Keratinocyte (primary cell): ENCODE data around the gene ZNF638. TPM values are rescaled to one million over a fixed set of nuclear protein-coding genes. Genes with fewer than 3 reads are reported as not detected.

Experiments
- DNase-seq: peaks from one replicate; pipeline ENCODE4 v3.0.0-alpha.2; 2011; ENCODE audit warnings: low read depth, missing footprints, low spot score
- FAIRE-seq: peaks from 2 replicates; lab custom pipeline; 2011; peaks lifted over from hg19 to GRCh38; lab: Jason Lieb, UNC
- H2AFZ ChIP-seq: 2 replicates; pipeline ENCODE4 v1.6.0; 2012; ENCODE audit warnings: low read length, control low read depth, inconsistent platforms; ENCODE audit not compliant: control insufficient read depth
- H3K27ac ChIP-seq: 2 replicates; pipeline ENCODE4 v1.5.1; 2011; ENCODE audit warnings: low read length; ENCODE audit not compliant: control insufficient read depth, insufficient read depth
- H3K27me3 ChIP-seq: 3 replicates; pipeline ENCODE4 v1.6.0; 2011; ENCODE audit warnings: low read length; ENCODE audit not compliant: control insufficient read depth, insufficient read depth; ENCODE audit errors: extremely low read depth
- H3K36me3 ChIP-seq, 2 experiments: 2 replicates in 1 of 2; 3 replicates in 1 of 2; pipeline ENCODE4 v1.5.1; 2011; ENCODE audit warnings: low read length in 2 of 2, mild to moderate bottlenecking in 1 of 2; ENCODE audit not compliant: control insufficient read depth in 2 of 2, insufficient read depth in 2 of 2; ENCODE audit errors: extremely low read depth in 1 of 2
- H3K4me1 ChIP-seq: 3 replicates; pipeline ENCODE4 v1.5.1; 2011; ENCODE audit warnings: low read length; ENCODE audit not compliant: control insufficient read depth, insufficient read depth; ENCODE audit errors: extremely low read depth
- H3K4me2 ChIP-seq: 3 replicates; pipeline ENCODE4 v1.6.0; 2011; ENCODE audit warnings: low read depth, low read length; ENCODE audit not compliant: control insufficient read depth, insufficient read depth; ENCODE audit errors: extremely low read depth
- H3K4me3 ChIP-seq, 3 experiments: fragments of 200-600 bp in 1 of 3; sonication (generic) in 1 of 3; 2 replicates in 2 of 3; 3 replicates in 1 of 3; pipeline ENCODE4 v1.5.1; 2011 to 2016; ENCODE audit warnings: low read length in 3 of 3, mild to moderate bottlenecking in 3 of 3, control low read depth in 2 of 3, inconsistent platforms in 1 of 3, low read depth in 1 of 3, mixed read lengths in 1 of 3, mixed run types in 1 of 3, moderate library complexity in 1 of 3; ENCODE audit not compliant: control insufficient read depth in 2 of 3, insufficient read depth in 2 of 3; ENCODE audit errors: extremely low read depth in 1 of 3
- H3K79me2 ChIP-seq: 2 replicates; pipeline ENCODE4 v1.6.0; 2012; ENCODE audit warnings: low read length; ENCODE audit not compliant: control insufficient read depth, insufficient read depth
- H3K9ac ChIP-seq: 3 replicates; pipeline ENCODE4 v1.6.0; 2011; ENCODE audit warnings: low read length; ENCODE audit not compliant: control insufficient read depth, insufficient read depth; ENCODE audit errors: extremely low read depth
- H3K9me1 ChIP-seq: 3 replicates; pipeline ENCODE4 v1.6.0; 2011; ENCODE audit warnings: low read length; ENCODE audit not compliant: control insufficient read depth, insufficient read depth; ENCODE audit errors: extremely low read depth
- H3K9me3 ChIP-seq: 2 replicates; pipeline ENCODE4 v1.5.1; 2012; ENCODE audit warnings: low read depth, low read length; ENCODE audit not compliant: control insufficient read depth
- H4K20me1 ChIP-seq: 3 replicates; pipeline ENCODE4 v1.6.0; 2011; ENCODE audit warnings: low read length; ENCODE audit not compliant: control insufficient read depth, insufficient read depth; ENCODE audit errors: extremely low read depth
- EZH2 ChIP-seq: IDR thresholded peaks from one replicate; pipeline ENCODE4 v1.6.1; 2012; ENCODE audit warnings: inconsistent platforms, mild to moderate bottlenecking, low read length, moderate library complexity
- dilution Hi-C: fragments of 300-500 bp; cut with MboI; formaldehyde crosslinking; loops from one replicate; pipeline ENCODE4 v1.7.0; 2020; ENCODE audit warnings: low sequenced_read_pairs; ENCODE audit not compliant: extremely low pct_ligation_motif_present
- polyA plus RNA-seq, 5 experiments: library from polyadenylated mRNA; depleted of rRNA in 3 of 5; stranded (reverse) in 3 of 5; stranded (forward) in 1 of 5; unstranded in 1 of 5; fragments of >200 nt; gene quantifications; 1 replicate in 1 of 5; 2 replicates in 3 of 5; 3 replicates in 1 of 5; pipeline versions ENCODE4 v1.2.1 to v1.2.3, GENCODE V29; 2011 to 2012; ENCODE audit warnings: missing spikeins in 2 of 5, low read depth in 1 of 5, low replicate concordance in 1 of 5
- TF ChIP-seq, protein P1 (sequence below), 3 experiments: IDR thresholded peaks in 1 of 3; conservative IDR thresholded peaks in 1 of 3; optimal IDR thresholded peaks in 1 of 3; 2 replicates in 2 of 3; 3 replicates in 1 of 3; pipeline versions ENCODE3 to v1.5.1; 2011; ENCODE audit warnings: low read length in 3 of 3, mild to moderate bottlenecking in 3 of 3, moderate library complexity in 2 of 3, control low read depth in 1 of 3, inconsistent platforms in 1 of 3; ENCODE audit not compliant: insufficient read depth in 2 of 3; ENCODE audit errors: extremely low read depth in 1 of 3

The ZNF638 gene
- polyA plus RNA-seq, 1 donor (not counting 4 experiments of a cell fraction or from before 2014, with no cell fraction given): 66.5 TPM

DNA sequence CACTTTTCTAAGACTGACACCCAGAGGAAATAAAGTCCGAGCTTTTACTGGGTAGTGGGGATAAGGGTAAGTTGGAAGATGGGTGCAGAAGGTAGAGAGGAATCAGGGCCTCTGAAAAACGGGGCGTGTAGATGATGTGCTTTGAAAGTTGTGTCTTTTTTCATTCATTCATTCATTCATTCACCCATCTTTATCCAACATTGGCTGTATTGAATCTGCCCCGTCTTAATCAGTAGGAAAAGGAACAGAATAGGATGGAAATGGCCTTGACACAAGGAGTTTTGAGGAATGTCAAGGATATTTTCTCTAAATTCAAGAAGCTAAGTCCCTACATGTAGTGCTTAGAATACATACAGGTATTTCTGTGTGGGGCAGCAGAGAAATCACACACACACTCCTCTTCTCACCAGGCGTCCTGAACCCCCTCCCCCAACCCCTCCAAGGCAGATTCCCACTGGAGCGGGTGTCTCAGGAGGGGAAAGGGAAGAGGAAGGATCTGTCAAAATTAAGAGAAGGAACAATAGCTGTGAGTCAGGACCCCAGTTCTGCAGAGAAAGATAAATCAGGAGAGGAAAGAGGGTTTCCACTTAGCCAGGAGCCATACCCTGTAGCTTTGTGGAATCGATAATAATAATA lies 135.7 kb downstream of the ZNF638 start:
- no peaks in the 10 kb centered on the region for H3K9me1 ChIP-seq
- H3K27ac ChIP-seq: no peak overlapping the region
- DNase-seq (no peak), FAIRE-seq (peak; percentile 57)
- peak overlapping the region; percentile 44 to 87 (median 76) for H3K4me3 ChIP-seq
- TF ChIP-seq EZH2: no peak
- TF ChIP-seq, protein P1, sequence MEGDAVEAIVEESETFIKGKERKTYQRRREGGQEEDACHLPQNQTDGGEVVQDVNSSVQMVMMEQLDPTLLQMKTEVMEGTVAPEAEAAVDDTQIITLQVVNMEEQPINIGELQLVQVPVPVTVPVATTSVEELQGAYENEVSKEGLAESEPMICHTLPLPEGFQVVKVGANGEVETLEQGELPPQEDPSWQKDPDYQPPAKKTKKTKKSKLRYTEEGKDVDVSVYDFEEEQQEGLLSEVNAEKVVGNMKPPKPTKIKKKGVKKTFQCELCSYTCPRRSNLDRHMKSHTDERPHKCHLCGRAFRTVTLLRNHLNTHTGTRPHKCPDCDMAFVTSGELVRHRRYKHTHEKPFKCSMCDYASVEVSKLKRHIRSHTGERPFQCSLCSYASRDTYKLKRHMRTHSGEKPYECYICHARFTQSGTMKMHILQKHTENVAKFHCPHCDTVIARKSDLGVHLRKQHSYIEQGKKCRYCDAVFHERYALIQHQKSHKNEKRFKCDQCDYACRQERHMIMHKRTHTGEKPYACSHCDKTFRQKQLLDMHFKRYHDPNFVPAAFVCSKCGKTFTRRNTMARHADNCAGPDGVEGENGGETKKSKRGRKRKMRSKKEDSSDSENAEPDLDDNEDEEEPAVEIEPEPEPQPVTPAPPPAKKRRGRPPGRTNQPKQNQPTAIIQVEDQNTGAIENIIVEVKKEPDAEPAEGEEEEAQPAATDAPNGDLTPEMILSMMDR (optimal IDR thresholded peaks at IDR 0.05 in 1 of 3, IDR thresholded peaks at IDR 0.05 in 1 of 3, conservative IDR thresholded peaks at IDR 0.05 in 1 of 3; ENCODE audit: extremely low read depth in 1 of 3, insufficient read depth in 2 of 3, low read length in 3 of 3): no peak
- dilution Hi-C loops: no loop called here
- no peaks in the 10 kb centered on the region for H3K79me2 ChIP-seq
- peaks cover 20% of the 10 kb centered on the region for H3K4me1 ChIP-seq
- H2AFZ ChIP-seq: peak overlapping the region; percentile 77
- peaks cover 2% of the 10 kb centered on the region for H3K9me3 ChIP-seq
- peaks cover 32% of the 10 kb centered on the region for H3K27me3 ChIP-seq
- H3K9ac ChIP-seq: peak overlapping the region; percentile 68
- H3K4me2 ChIP-seq: peak overlapping the region; percentile 94
- H4K20me1 ChIP-seq: no peaks in the 10 kb centered on the region
- H3K36me3 ChIP-seq: peaks cover 0 to 1% of the 10 kb centered on the region in 2 experiments

GRCh38 chr2:71468279-71469015 lies 136.9 kb downstream of the ZNF638 start:
- no peak for TF ChIP-seq EZH2
- TF ChIP-seq, protein P1 (optimal IDR thresholded peaks at IDR 0.05 in 1 of 3, IDR thresholded peaks at IDR 0.05 in 1 of 3, conservative IDR thresholded peaks at IDR 0.05 in 1 of 3; ENCODE audit: extremely low read depth in 1 of 3, insufficient read depth in 2 of 3, low read length in 3 of 3): no peak
- no peak for FAIRE-seq

More at GRCh38 chr2:71468279-71469015, 136.9 kb downstream of the ZNF638 start:
- no peaks in the 10 kb centered on the region for H3K36me3 ChIP-seq
- H3K9ac ChIP-seq: no peak overlapping the region
- dilution Hi-C loops: no loop called here
- no peaks in the 10 kb centered on the region for H3K9me3 ChIP-seq
- H3K4me1 ChIP-seq: peaks cover 20% of the 10 kb centered on the region
- no peaks in the 10 kb centered on the region for H3K79me2 ChIP-seq
- H3K27ac ChIP-seq: no peak overlapping the region
- H3K27me3 ChIP-seq: peaks cover 32% of the 10 kb centered on the region
- no peaks in the 10 kb centered on the region for H4K20me1 ChIP-seq
- no peak for DNase-seq
- no peaks in the 10 kb centered on the region for H3K9me1 ChIP-seq
- H3K4me3 ChIP-seq: no peak overlapping the region
- no peak overlapping the region for H3K4me2 ChIP-seq
- H2AFZ ChIP-seq: no peak overlapping the region
